WI38 (cell line): ENCODE results near the gene C10orf67.
"Not testable (repeated sequence)": the region's sequence is repeated elsewhere in the genome, so short reads cannot be mapped to it uniquely, and the experiment has no call there.

ENCODE experiments used
- H3K4me3 ChIP-seq: 2 replicates; pipeline ENCODE4 v1.5.1; 2011; ENCODE audit warnings: low read depth, mild to moderate bottlenecking, control low read depth, low read length
- TF ChIP-seq, protein P1 (sequence below): IDR thresholded peaks from 2 replicates; pipeline ENCODE4 v1.5.1; 2012; ENCODE audit warnings: low read depth, mild to moderate bottlenecking, control low read depth, low read length

Gene C10orf67

DNA sequence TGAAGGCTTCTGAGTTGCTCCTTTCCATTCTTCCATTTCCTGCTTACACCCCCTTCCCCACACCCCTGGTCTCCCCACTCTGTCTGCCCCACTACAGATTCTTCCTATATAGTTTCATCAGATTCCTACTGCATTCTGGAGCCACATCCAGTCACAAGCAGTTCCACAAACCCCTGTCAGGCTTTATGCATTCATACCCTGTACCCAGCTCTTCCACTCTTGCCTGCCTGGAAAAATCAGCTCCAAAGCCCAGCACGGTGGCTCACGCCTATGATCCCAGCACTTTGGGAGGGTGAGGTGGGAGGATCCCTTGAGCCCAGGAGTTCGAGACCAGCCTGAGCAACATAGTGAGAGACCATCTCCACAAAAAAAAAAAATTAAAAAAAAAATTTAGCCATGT lies 60.4 kb downstream of the C10orf67 start:
- TF ChIP-seq, protein P1, sequence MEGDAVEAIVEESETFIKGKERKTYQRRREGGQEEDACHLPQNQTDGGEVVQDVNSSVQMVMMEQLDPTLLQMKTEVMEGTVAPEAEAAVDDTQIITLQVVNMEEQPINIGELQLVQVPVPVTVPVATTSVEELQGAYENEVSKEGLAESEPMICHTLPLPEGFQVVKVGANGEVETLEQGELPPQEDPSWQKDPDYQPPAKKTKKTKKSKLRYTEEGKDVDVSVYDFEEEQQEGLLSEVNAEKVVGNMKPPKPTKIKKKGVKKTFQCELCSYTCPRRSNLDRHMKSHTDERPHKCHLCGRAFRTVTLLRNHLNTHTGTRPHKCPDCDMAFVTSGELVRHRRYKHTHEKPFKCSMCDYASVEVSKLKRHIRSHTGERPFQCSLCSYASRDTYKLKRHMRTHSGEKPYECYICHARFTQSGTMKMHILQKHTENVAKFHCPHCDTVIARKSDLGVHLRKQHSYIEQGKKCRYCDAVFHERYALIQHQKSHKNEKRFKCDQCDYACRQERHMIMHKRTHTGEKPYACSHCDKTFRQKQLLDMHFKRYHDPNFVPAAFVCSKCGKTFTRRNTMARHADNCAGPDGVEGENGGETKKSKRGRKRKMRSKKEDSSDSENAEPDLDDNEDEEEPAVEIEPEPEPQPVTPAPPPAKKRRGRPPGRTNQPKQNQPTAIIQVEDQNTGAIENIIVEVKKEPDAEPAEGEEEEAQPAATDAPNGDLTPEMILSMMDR = no peak
- H3K4me3 ChIP-seq = no peak overlapping the region

DNA sequence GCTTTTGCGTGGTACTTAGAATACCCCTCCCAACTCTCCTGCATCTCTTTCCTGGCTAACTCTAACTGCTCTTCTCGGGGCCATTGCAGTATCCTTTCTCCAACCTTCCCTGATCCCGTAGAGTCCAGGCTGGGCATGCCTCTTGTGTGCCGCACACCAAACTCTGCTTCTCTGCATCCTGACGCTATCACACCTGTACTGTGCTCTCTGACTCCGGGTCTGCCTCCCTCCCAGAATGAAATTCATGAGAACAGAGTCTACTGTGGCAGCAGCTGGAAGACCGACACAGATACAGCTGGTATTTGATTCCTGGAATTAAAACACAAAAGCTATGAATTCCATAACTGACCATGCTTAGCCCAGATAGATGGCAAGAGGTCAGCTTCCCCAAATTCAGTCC lies 60.9 kb downstream of the C10orf67 start:
- no peak overlapping the region for H3K4me3 ChIP-seq
- TF ChIP-seq, protein P1 = no peak

DNA sequence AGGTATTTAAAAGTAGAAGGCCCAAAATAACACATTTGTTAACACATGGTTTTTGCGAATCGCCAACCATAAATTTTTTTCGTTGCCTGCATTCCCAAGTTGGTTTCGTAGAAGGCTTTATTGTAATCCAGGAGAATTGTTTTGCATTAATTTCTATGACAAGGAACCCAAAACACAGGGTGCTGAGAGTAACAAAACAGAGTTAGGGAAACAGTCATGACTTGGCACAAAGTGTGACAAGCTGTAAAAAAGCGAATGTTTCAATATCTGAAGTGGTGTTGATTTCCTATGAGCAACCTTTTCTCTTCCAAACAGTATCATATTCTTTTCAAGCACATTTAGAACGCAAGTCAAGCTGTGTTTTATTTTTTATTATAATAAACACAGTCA lies 63.6 kb downstream of the C10orf67 start:
- H3K4me3 ChIP-seq = no peak overlapping the region
- TF ChIP-seq, protein P1 = no peak

DNA sequence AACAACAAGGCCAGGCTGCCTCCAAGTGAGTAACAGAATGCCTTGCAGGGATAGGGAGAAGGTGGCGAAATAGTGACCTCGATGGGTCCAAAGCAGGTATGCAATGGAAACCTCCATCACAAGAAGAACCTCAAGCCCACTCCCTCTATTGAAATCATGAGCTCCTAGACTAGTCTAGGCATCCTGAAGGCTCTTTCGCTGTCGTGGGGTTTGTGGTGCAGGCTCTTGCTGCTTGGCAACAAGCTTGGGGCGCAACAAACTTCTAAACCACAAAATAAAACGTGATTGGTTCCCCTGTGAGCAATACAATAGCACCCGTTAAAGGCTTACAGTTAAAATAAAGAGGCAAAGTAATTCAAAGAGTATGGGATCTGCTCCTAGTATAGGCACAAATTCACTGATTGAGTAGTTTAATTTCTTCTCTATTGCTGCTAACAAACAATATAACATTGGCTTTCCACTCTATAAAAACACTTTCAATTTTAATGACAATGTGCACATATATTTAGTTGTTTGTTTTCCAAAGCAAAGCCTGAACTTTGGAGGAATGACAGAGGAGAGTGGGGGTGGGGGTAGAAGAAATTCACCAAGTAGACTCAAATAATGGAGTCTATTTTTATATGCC lies 64.1 kb downstream of the C10orf67 start:
- H3K4me3 ChIP-seq = no peak overlapping the region
- TF ChIP-seq, protein P1 = no peak

DNA sequence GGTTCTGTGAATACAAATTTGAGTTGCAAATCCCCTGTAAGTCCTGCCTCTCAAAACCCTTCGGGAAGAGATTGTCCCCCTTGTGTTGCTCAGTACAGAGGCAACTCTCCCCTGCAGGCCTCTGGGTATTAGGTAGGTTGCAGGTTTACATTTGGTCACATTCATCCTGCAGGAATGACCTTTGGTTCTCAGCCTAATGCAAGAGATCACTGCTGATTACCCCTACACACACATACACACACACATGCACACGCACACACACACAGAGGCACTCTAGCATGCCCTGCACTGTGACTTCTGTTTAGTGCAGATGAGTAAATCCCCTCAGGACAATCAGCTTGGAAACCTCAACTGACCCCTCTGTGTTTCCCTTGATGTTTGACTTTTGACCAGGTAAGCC lies 69.2 kb downstream of the C10orf67 start:
- no peak overlapping the region for H3K4me3 ChIP-seq
- TF ChIP-seq, protein P1 = no peak

DNA sequence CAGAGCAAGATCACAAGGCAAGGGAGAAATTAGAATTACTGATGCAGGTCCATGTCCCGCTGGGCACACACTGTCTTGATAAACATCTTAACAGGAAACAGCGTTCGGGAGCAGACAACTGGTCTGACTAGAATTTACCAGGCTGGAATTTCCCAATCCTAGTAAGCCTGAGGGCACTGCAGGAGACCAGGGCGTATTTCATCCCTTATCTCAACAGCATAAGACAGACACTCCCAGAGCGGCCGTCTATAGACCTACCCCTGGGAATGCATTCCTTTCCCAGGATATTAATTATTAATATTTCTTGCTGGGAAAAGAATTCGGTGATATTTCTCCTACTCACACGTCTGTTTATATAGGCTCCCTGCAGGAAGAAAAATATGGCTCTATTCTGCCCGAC lies 70.4 kb downstream of the C10orf67 start:
- not testable (repeated sequence) for H3K4me3 ChIP-seq

DNA sequence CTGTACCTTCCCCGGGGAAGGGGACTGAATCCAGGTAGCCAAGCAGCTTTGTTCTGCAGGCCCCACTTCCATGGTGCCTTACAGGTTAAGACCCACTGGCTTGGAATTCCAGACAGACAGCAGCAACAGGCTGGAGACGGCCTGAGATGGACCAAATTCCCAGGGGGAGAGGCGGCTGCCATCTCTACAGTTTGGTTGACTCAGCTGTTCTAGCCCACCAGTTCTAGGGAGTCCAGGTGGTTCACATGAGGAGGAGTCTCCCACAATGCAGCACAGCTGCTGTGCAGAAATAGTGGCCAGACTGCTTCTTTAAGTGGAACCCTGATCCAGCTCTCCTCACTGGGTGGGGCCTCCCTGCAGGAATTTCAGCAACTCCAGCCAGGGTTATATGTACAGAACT lies 74.1 kb downstream of the C10orf67 start:
- TF ChIP-seq, protein P1 = no peak
- H3K4me3 ChIP-seq = no peak overlapping the region
